GM18861 (cell line): ENCODE results near the gene KBTBD7.

Experiments used
- ATAC-seq: cut with Tn5 transposase; IDR thresholded peaks from one replicate; pipeline ENCODE4 v1.9.1; 2021; ENCODE audit not compliant: unreplicated experiment

KBTBD7 gene

DNA sequence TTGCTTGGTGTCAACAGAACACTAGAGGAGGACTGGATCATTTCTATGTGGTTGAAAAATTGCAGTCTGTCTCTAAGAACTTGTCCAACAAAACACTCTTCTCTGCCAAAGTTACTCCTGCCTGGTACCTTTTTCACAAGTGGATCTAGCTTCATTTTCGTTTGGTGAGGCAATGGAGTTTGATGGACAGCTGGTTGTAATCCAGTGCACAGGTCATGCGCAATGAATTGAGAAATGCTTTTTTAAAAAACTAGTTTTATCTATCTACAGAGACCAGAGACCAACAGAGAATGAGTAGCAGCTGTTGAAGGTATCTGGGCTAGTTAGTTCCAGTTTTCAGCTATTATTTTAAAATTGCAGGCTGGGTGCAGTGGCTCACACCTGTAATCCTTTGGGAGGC lies 49.8 kb downstream of the KBTBD7 start:
- ATAC-seq, result no peak
